HG02642 (cell line): ENCODE measurements around the gene DPCD.
"Not testable (repeated sequence)": the region's sequence is repeated elsewhere in the genome, so short reads cannot be mapped to it uniquely, and the experiment has no call there.

Source experiments
- ATAC-seq: cut with Tn5 transposase; IDR thresholded peaks from one replicate; pipeline ENCODE4 v1.9.1; 2021; ENCODE audit warnings: mild to moderate bottlenecking; ENCODE audit not compliant: unreplicated experiment, poor library complexity

DPCD gene

GRCh38 chr10:101579516-101579870 is 8.6 kb upstream of the DPCD start:
- ATAC-seq: no peak

GRCh38 chr10:101580486-101581399 is 7.4 kb upstream of the DPCD start:
- no peak for ATAC-seq

- no peak for ATAC-seq
Measured at GRCh38 chr10:101585841-101586240, 2.3 kb upstream of the DPCD start.

- ATAC-seq: no peak
Measured at GRCh38 chr10:101588879-101589278, 758 bp downstream of the DPCD start.

GRCh38 chr10:101593331-101593730 is 5.2 kb downstream of the DPCD start:
- ATAC-seq: not testable (repeated sequence)

GRCh38 chr10:101595591-101596433 is 7.7 kb downstream of the DPCD start:
- ATAC-seq: no peak

- ATAC-seq: no peak
Measured at GRCh38 chr10:101597091-101597900, 9.2 kb downstream of the DPCD start.

- no peak for ATAC-seq
Measured at GRCh38 chr10:101601541-101601940, 13.4 kb downstream of the DPCD start.

- no peak for ATAC-seq
Measured at GRCh38 chr10:101602761-101603398, 14.8 kb downstream of the DPCD start.

- ATAC-seq: no peak
Measured at GRCh38 chr10:101607124-101607523, 19.0 kb downstream of the DPCD start.

GRCh38 chr10:101609481-101609880 is 21.4 kb downstream of the DPCD start:
- ATAC-seq: no peak

- ATAC-seq: no peak
Measured at GRCh38 chr10:101611096-101611905, 23.2 kb downstream of the DPCD start.

- no peak for ATAC-seq
Measured at GRCh38 chr10:101612086-101612485, 24.0 kb downstream of the DPCD start.

GRCh38 chr10:101612872-101613271 is 24.8 kb downstream of the DPCD start:
- ATAC-seq: no peak

- no peak for ATAC-seq
Measured at GRCh38 chr10:101613646-101614045, 25.5 kb downstream of the DPCD start.

GRCh38 chr10:101614663-101615524 is 26.8 kb downstream of the DPCD start:
- no peak for ATAC-seq

- ATAC-seq: no peak
Measured at GRCh38 chr10:101615525-101616116, 27.5 kb downstream of the DPCD start.
